ENCODE measurements around the gene DCBLD1.
"Not testable (repeated sequence)": the region's sequence is repeated elsewhere in the genome, so short reads cannot be mapped to it uniquely, and the experiment has no call there.

DCBLD1 gene

GRCh38 chr6:117497237-117497636 lies 14.8 kb downstream of the DCBLD1 start:
- no peak for DNase-seq (ENCODE audit: low read depth in 2 of 3, low spot score in 2 of 3)

GRCh38 chr6:117498159-117498558 lies 15.7 kb downstream of the DCBLD1 start:
- no peak for DNase-seq (ENCODE audit: low read depth in 2 of 3, low spot score in 2 of 3)

- no peak for DNase-seq (ENCODE audit: low read depth in 2 of 3, low spot score in 2 of 3)
Measured at GRCh38 chr6:117501722-117502121, 19.2 kb downstream of the DCBLD1 start.

- DNase-seq (ENCODE audit: low read depth in 2 of 3, low spot score in 2 of 3), result no peak
Measured at GRCh38 chr6:117502580-117502979, 20.1 kb downstream of the DCBLD1 start.

GRCh38 chr6:117503211-117503610 lies 20.7 kb downstream of the DCBLD1 start:
- no peak for DNase-seq (ENCODE audit: low read depth in 2 of 3, low spot score in 2 of 3)

GRCh38 chr6:117504478-117505144 lies 22.1 kb downstream of the DCBLD1 start:
- no peak for DNase-seq (ENCODE audit: low read depth in 2 of 3, low spot score in 2 of 3)

GRCh38 chr6:117505311-117505710 lies 22.8 kb downstream of the DCBLD1 start:
- DNase-seq (ENCODE audit: low read depth in 2 of 3, low spot score in 2 of 3), result no peak

- no peak for DNase-seq (ENCODE audit: low read depth in 2 of 3, low spot score in 2 of 3)
Measured at GRCh38 chr6:117506180-117506835, 23.8 kb downstream of the DCBLD1 start.

GRCh38 chr6:117506907-117507306 lies 24.4 kb downstream of the DCBLD1 start:
- no peak for DNase-seq (ENCODE audit: low read depth in 2 of 3, low spot score in 2 of 3)

GRCh38 chr6:117508450-117508971 lies 26.0 kb downstream of the DCBLD1 start:
- no peak for DNase-seq (ENCODE audit: low read depth in 2 of 3, low spot score in 2 of 3)

- no peak for DNase-seq (ENCODE audit: low read depth in 2 of 3, low spot score in 2 of 3)
Measured at GRCh38 chr6:117509021-117509420, 26.5 kb downstream of the DCBLD1 start.

- DNase-seq (ENCODE audit: low read depth in 2 of 3, low spot score in 2 of 3), result no peak
Measured at GRCh38 chr6:117512056-117512828, 29.8 kb downstream of the DCBLD1 start.

GRCh38 chr6:117512987-117513573 lies 30.6 kb downstream of the DCBLD1 start:
- no peak for DNase-seq (ENCODE audit: low read depth in 2 of 3, low spot score in 2 of 3)

GRCh38 chr6:117513778-117514365 lies 31.4 kb downstream of the DCBLD1 start:
- DNase-seq (ENCODE audit: low read depth in 2 of 3, low spot score in 2 of 3), result no peak

- no peak for DNase-seq (ENCODE audit: low read depth in 2 of 3, low spot score in 2 of 3)
Measured at GRCh38 chr6:117514655-117515054, 32.2 kb downstream of the DCBLD1 start.

GRCh38 chr6:117515326-117515725 lies 32.9 kb downstream of the DCBLD1 start:
- no peak for DNase-seq (ENCODE audit: low read depth in 2 of 3, low spot score in 2 of 3)

GRCh38 chr6:117517995-117518394 lies 35.5 kb downstream of the DCBLD1 start:
- DNase-seq (ENCODE audit: low read depth in 2 of 3, low spot score in 2 of 3), result not testable (repeated sequence)

GRCh38 chr6:117518870-117519269 lies 36.4 kb downstream of the DCBLD1 start:
- no peak for DNase-seq (ENCODE audit: low read depth in 2 of 3, low spot score in 2 of 3)

GRCh38 chr6:117520603-117521395 lies 38.3 kb downstream of the DCBLD1 start:
- no peak for DNase-seq (ENCODE audit: low read depth in 2 of 3, low spot score in 2 of 3)

- DNase-seq (ENCODE audit: low read depth in 2 of 3, low spot score in 2 of 3), result no peak
Measured at GRCh38 chr6:117521791-117522502, 39.5 kb downstream of the DCBLD1 start.

Measured in activated CD8-positive, alpha-beta memory T cell treated with anti-CD3 and anti-CD28 coated beads for 48 hours (primary cell).